H1 (cell line): ENCODE results near the gene CLIP3. TPM values are rescaled to one million over a fixed set of nuclear protein-coding genes. Genes with fewer than 3 reads are reported as not detected.

ENCODE experiments used
- ATF2 ChIP-seq: IDR thresholded peaks from 2 replicates; pipeline ENCODE4 v1.6.1; 2012; ENCODE audit warnings: low read length, inconsistent platforms
- CHD7 ChIP-seq: fragments of 300-600 bp; sonication (generic); IDR thresholded peaks from 2 replicates; pipeline ENCODE4 v1.7.1; 2012; ENCODE audit warnings: low read length, moderate library complexity, mild to moderate bottlenecking, inconsistent platforms; ENCODE audit not compliant: insufficient replicate concordance
- SIN3A ChIP-seq, 2 experiments: IDR thresholded peaks in 1 of 2; conservative IDR thresholded peaks in 1 of 2; 2 replicates each; pipeline ENCODE4 v1.6.1; 2011 to 2012; ENCODE audit warnings: low read length in 2 of 2, improper control_type of control experiment in 1 of 2, low read depth in 1 of 2, mild to moderate bottlenecking in 1 of 2
- polyA plus RNA-seq, 7 experiments: library from polyadenylated mRNA; depleted of rRNA in 3 of 7; stranded (reverse) in 5 of 7; unstranded in 2 of 7; fragments of >200 nt in 5 of 7; fragments of 200-250 nt in 2 of 7; gene quantifications; 1 replicate in 5 of 7; 2 replicates in 1 of 7; 4 replicates in 1 of 7; pipeline versions ENCODE4 v1.2.1 to v1.2.3, GENCODE V29; 2011 to 2013; ENCODE audit warnings: missing spikeins in 2 of 7, mixed read lengths in 2 of 7
- total RNA-seq: library from RNA; stranded (reverse); fragmentation: NEBNext Ultra II Directional; extraction: Animal tissue kit (Norgen Biotek cat#: 25700); gene quantifications from 2 replicates; pipeline ENCODE4 v1.2.1, GENCODE V29; 2021

The CLIP3 gene
- total and polyA plus RNA-seq, 2 of the 8 experiments (the other 6 are each of a cell fraction or from before 2014, with no cell fraction given), result 5.9 to 21.7 TPM

GRCh38 chr19:35978832-35979365 is 53.8 kb downstream of the CLIP3 start (continued):
- TF ChIP-seq CHD7 (no peak), ATF2 (no peak), SIN3A (conservative IDR thresholded peaks at IDR 0.05 in 1 of 2, IDR thresholded peaks at IDR 0.05 in 1 of 2; ENCODE audit: low read depth in 1 of 2, low read length in 2 of 2) (no peak)
